Stimulated activated CD8-positive, alpha-beta memory T cell treated with anti-CD3 and anti-CD28 coated beads, Interleukin-15, amount 100 ng/mL, for 24 hours (primary cell): ENCODE measurements around the gene EME2.
"Not testable (repeated sequence)": the region's sequence is repeated elsewhere in the genome, so short reads cannot be mapped to it uniquely, and the experiment has no call there.

ENCODE experiments used
- DNase-seq: peaks from one replicate; pipeline ENCODE4 v3.0.0-alpha.2; 2020; ENCODE audit warnings: low read depth

Gene EME2

DNA sequence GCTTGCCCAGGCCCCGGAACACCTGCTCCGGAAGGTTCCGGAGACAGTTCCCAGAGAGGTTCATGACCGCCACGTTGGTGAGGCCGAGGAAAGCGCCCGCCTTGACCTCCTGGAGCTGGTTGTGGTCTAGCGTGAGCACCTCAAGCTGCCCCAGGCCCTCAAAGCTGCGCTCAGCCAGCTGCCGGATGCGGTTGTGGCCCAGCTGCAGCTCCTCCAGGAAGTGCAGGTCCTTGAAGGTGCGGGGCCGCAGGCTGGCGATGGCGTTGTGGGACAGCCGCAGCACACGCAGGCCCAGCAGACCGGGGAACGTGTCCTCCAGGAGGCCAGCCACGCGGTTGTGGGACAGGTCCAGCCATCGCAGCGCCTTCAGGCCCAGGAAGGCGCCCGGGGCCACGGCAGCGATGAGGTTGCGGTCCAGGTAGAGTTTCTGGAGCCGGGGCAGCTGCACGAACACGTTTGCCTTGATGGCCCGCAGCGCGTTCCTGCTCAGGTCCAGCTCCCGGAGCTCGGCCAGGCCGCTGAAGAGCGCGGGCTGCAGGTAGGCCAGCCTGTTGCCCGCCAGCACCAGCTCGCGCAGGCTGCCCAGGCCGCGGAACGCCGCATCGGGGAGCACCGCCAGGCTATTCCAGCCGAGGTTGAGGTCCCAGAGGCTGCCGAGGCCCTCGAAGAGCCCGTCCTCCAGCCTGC, 18.8 kb downstream of the EME2 start:
- DNase-seq, result no peak

GRCh38 chr16:1791943-1792812, 19.6 kb downstream of the EME2 start:
- no peak for DNase-seq

- DNase-seq, result no peak
These were observed 20.4 kb downstream of the EME2 start for GRCh38 chr16:1792836-1793577.

- no peak for DNase-seq
These were observed 21.1 kb downstream of the EME2 start, which contains the start of gene IGFALS for GRCh38 chr16:1793578-1794220. Gene IGFALS, minus strand, starts transcription at chr16:1793705. Its CDS starts 53 bp downstream, at chr16:1793652.

DNA sequence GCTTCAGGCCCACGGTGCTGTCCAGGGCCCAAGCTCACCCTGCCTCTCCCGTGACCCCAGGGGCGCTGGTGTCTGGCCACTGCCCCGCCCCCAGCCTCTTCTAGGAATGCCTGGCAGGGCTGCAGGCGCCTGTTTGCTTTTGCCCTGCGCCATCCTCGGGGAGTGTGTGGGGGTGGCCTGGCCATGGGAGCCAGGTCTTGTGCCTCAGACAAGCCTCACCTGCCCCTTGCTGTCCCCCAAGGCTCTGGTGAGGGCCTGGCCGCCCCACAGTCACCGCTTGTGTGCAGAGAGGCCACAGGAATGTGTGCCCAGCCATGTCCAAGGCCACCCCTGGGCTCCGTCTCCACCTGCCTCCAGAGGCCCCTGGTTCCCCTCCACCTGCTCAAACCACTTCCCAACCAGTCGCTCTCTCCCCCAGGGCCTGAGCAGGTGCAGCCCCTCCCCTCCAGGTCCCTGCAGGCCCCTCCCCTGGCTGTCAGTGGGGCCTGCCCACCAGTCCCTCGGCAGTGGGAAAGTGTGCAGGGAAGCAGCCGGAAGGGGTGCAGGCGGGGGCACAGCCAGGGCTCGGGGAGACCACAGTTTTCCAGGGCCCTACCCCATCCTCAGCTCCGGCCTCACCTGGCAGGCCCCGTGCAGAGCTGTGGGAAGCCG, 21.7 kb downstream of the EME2 start:
- DNase-seq, result no peak

DNA sequence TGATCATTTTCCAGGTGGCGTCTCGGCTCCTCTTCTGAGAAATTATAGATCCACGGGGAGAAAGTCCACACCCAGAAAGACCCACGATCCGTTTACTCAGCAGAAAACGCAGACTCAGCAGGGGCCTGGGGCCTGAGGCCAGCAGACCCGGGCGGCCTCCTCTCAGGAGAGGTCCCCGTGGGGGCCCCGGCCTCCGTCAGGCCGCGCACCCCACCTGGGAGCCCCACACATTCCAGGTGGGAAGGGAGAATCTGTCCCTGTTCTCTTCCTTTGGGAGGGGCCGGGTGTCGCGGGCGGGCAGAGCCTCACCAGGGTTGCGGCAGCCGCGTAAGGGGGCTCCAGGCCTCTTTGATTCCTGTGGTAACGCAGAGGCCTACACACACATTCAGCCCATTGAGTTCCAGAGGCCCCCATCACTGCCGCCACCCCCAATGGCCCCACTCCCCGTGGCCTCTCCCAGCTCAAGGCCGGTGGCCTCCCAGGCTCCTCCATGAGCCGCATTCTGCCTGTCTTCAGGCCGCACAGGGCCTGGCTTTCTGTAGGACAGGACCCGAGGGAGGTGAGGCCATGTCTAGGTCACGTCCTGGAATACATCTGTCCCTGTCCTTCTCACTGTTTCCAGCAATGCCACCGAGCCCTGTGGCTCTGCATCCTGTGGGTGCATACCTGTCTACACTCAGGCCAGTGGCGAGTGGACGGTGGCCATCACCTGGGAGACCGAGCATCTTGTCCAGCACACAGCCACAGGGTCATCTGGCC, 22.5 kb downstream of the EME2 start:
- no peak for DNase-seq

GRCh38 chr16:1799263-1799662, 26.7 kb downstream of the EME2 start:
- DNase-seq, result not testable (repeated sequence)

GRCh38 chr16:1800701-1801100, 28.1 kb downstream of the EME2 start:
- no peak for DNase-seq

DNA sequence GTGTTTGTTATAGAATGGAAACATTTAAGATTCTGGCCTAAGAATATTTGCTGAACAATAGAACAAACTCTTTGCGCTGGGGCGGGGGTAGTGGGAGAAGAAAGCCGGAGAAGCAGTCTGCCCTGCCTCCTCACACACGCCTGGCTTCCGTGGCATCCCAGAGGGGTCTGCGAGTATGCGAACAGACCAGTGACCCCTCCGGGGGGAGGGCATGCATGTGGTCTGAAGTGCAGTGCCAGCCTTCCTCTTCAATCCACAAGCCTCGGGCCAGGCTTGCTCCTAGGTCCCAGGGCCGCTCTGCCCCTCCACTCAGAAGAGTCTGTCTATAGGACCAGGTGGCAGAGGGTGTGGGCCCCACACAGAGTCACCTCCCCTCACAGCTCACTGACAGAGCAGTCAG, 35.0 kb downstream of the EME2 start:
- no peak for DNase-seq

GRCh38 chr16:1808691-1809090, 36.1 kb downstream of the EME2 start:
- no peak for DNase-seq

GRCh38 chr16:1809281-1809801, 36.7 kb downstream of the EME2 start:
- no peak for DNase-seq

- no peak for DNase-seq
These were observed 37.5 kb downstream of the EME2 start for GRCh38 chr16:1810106-1810505.

GRCh38 chr16:1810536-1810935, 37.9 kb downstream of the EME2 start:
- DNase-seq, result no peak

- DNase-seq, result no peak
These were observed 40.1 kb downstream of the EME2 start for GRCh38 chr16:1812732-1813163.

GRCh38 chr16:1815461-1815860, 42.9 kb downstream of the EME2 start:
- no peak for DNase-seq

DNA sequence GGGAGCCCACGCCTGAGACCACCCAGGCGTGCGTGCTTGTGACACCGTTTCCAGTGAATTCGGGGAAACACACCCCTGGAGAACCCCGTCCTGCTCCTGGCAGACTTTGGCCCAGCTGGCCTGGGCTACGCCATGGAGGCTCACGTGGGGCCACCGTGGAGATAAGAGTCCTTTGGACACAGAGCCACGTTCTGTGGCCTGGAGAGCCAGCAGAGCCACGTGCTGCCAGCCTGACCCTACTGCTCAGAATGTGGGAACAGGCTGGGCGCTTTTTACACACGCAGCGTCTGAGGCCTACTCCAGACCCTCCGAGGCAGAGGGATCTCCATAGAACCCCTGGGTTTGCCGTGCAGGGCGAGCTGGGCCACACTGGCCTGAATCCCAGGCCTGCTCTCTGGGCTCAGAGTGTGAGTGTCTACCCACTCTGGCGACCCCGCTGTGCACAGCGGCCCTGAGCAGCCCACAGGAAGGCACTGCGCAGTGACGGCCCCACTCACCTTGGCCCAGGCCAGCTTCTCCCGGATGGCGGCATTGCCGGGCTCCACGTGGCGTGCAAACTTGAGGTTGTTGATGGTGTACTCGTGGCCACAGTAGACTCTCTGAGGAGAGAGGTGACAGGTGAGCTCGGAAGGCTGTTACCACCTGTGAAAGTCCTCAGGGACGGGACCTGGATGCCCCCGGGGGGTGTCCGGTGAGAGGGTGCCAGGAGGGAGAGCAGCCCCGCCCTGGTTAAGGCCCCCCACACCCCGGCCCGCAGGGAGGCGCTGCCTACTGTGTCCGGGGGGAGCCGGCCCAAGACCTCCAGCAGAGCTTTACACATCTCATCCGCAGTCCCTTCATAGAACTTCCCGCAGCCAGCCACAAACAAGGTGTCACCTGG, 44.0 kb downstream of the EME2 start:
- DNase-seq, result no peak

- no peak for DNase-seq
These were observed 44.6 kb downstream of the EME2 start for GRCh38 chr16:1817276-1817589.

- no peak for DNase-seq
These were observed 45.1 kb downstream of the EME2 start for GRCh38 chr16:1817716-1818115.

- no peak for DNase-seq
These were observed 45.7 kb downstream of the EME2 start for GRCh38 chr16:1818204-1818872.
